ENCODE results near the gene SMARCB1. TPM values are rescaled to one million over a fixed set of nuclear protein-coding genes. Genes with fewer than 3 reads are reported as not detected.

The SMARCB1 gene
- polyA plus RNA-seq, 1 donor (not counting 4 experiments of a cell fraction or from before 2014, with no cell fraction given) = 95.2 TPM

GRCh38 chr22:23868580-23868979 lies 81.8 kb downstream of the SMARCB1 start:
- no peak for DNase-seq (ENCODE audit: low read depth, low spot score)
- Histone ChIP-seq H3K27ac (ENCODE audit: control insufficient read depth, insufficient read depth, low read length) (no peak overlapping the region), H3K4me2 (ENCODE audit: control insufficient read depth, extremely low read depth, insufficient read depth, low read depth, low read length) (no peak overlapping the region), H3K79me2 (ENCODE audit: control insufficient read depth, insufficient read depth, low read length) (no peaks in the 10 kb centered on the region), H4K20me1 (ENCODE audit: control insufficient read depth, extremely low read depth, insufficient read depth, low read length) (no peaks in the 10 kb centered on the region), H3K36me3 (ENCODE audit: control insufficient read depth in 2 of 2, extremely low read depth in 1 of 2, insufficient read depth in 2 of 2, low read length in 2 of 2) (peaks cover 0 to 9% of the 10 kb centered on the region in 2 experiments), H3K4me1 (ENCODE audit: control insufficient read depth, extremely low read depth, insufficient read depth, low read length) (no peaks in the 10 kb centered on the region), H3K9me1 (ENCODE audit: control insufficient read depth, extremely low read depth, insufficient read depth, low read length) (no peaks in the 10 kb centered on the region), H3K4me3 (ENCODE audit: control insufficient read depth in 2 of 3, extremely low read depth in 1 of 3, insufficient read depth in 2 of 3, low read depth in 1 of 3, low read length in 3 of 3) (no peak overlapping the region), H3K9me3 (ENCODE audit: control insufficient read depth, low read depth, low read length) (no peaks in the 10 kb centered on the region), H3K9ac (ENCODE audit: control insufficient read depth, extremely low read depth, insufficient read depth, low read length) (no peak overlapping the region), H3K27me3 (ENCODE audit: control insufficient read depth, extremely low read depth, insufficient read depth, low read length) (no peaks in the 10 kb centered on the region), H2AFZ (ENCODE audit: control insufficient read depth, low read length) (no peak overlapping the region)
- FAIRE-seq = no peak
- TF ChIP-seq CTCF (optimal IDR thresholded peaks at IDR 0.05 in 1 of 3, IDR thresholded peaks at IDR 0.05 in 1 of 3, conservative IDR thresholded peaks at IDR 0.05 in 1 of 3; ENCODE audit: extremely low read depth in 1 of 3, insufficient read depth in 2 of 3, low read length in 3 of 3) (no peak), EZH2 (IDR thresholded peaks at IDR 0.05; ENCODE audit: low read length) (no peak)
- dilution Hi-C loops (cut with MboI; ENCODE audit: extremely low pct_ligation_motif_present, low sequenced_read_pairs) = no loop called here

GRCh38 chr22:23874871-23875270 lies 88.1 kb downstream of the SMARCB1 start:
- TF ChIP-seq EZH2 (IDR thresholded peaks at IDR 0.05; ENCODE audit: low read length) = no peak
- TF ChIP-seq CTCF (optimal IDR thresholded peaks at IDR 0.05 in 1 of 3, IDR thresholded peaks at IDR 0.05 in 1 of 3, conservative IDR thresholded peaks at IDR 0.05 in 1 of 3; ENCODE audit: extremely low read depth in 1 of 3, insufficient read depth in 2 of 3, low read length in 3 of 3) = no peak
- no peaks in the 10 kb centered on the region for H3K4me1 ChIP-seq (ENCODE audit: control insufficient read depth, extremely low read depth, insufficient read depth, low read length)
- dilution Hi-C loops (cut with MboI; ENCODE audit: extremely low pct_ligation_motif_present, low sequenced_read_pairs) = no loop called here
- FAIRE-seq = no peak
- no peak overlapping the region for H2AFZ ChIP-seq (ENCODE audit: control insufficient read depth, low read length)
- no peaks in the 10 kb centered on the region for H3K79me2 ChIP-seq (ENCODE audit: control insufficient read depth, insufficient read depth, low read length)
- H3K27me3 ChIP-seq (ENCODE audit: control insufficient read depth, extremely low read depth, insufficient read depth, low read length) = no peaks in the 10 kb centered on the region
- H3K36me3 ChIP-seq (ENCODE audit: control insufficient read depth in 2 of 2, extremely low read depth in 1 of 2, insufficient read depth in 2 of 2, low read length in 2 of 2) = peaks cover 0 to 1% of the 10 kb centered on the region in 2 experiments
- H3K4me2 ChIP-seq (ENCODE audit: control insufficient read depth, extremely low read depth, insufficient read depth, low read depth, low read length) = no peak overlapping the region
- no peak overlapping the region for H3K4me3 ChIP-seq (ENCODE audit: control insufficient read depth in 2 of 3, extremely low read depth in 1 of 3, insufficient read depth in 2 of 3, low read depth in 1 of 3, low read length in 3 of 3)
- no peak for DNase-seq (ENCODE audit: low read depth, low spot score)
- no peaks in the 10 kb centered on the region for H4K20me1 ChIP-seq (ENCODE audit: control insufficient read depth, extremely low read depth, insufficient read depth, low read length)
- no peak overlapping the region for H3K27ac ChIP-seq (ENCODE audit: control insufficient read depth, insufficient read depth, low read length)
- H3K9me1 ChIP-seq (ENCODE audit: control insufficient read depth, extremely low read depth, insufficient read depth, low read length) = no peaks in the 10 kb centered on the region
- no peaks in the 10 kb centered on the region for H3K9me3 ChIP-seq (ENCODE audit: control insufficient read depth, low read depth, low read length)
- H3K9ac ChIP-seq (ENCODE audit: control insufficient read depth, extremely low read depth, insufficient read depth, low read length) = no peak overlapping the region

Data from keratinocyte (primary cell).